ENCODE results near the gene MPHOSPH9.

GRCh38 chr12:123107926-123108681, 124.8 kb downstream of the MPHOSPH9 start:
- TF ChIP-seq, protein P1, sequence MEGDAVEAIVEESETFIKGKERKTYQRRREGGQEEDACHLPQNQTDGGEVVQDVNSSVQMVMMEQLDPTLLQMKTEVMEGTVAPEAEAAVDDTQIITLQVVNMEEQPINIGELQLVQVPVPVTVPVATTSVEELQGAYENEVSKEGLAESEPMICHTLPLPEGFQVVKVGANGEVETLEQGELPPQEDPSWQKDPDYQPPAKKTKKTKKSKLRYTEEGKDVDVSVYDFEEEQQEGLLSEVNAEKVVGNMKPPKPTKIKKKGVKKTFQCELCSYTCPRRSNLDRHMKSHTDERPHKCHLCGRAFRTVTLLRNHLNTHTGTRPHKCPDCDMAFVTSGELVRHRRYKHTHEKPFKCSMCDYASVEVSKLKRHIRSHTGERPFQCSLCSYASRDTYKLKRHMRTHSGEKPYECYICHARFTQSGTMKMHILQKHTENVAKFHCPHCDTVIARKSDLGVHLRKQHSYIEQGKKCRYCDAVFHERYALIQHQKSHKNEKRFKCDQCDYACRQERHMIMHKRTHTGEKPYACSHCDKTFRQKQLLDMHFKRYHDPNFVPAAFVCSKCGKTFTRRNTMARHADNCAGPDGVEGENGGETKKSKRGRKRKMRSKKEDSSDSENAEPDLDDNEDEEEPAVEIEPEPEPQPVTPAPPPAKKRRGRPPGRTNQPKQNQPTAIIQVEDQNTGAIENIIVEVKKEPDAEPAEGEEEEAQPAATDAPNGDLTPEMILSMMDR (IDR thresholded peaks at IDR 0.05 in 2 of 3, conservative IDR thresholded peaks at IDR 0.05 in 1 of 3; ENCODE audit: borderline replicate concordance in 1 of 3, insufficient read depth in 1 of 3, low read depth in 2 of 3, low read length in 2 of 3) = no peak
- no peak for TF ChIP-seq ATF3 (IDR thresholded peaks at IDR 0.05)
- no peak for TF ChIP-seq JUND (IDR thresholded peaks at IDR 0.05)
- TF ChIP-seq YY1 (IDR thresholded peaks at IDR 0.05; ENCODE audit: extremely low read depth, insufficient replicate concordance, low read depth, low read length) = no peak
- no peak for TF ChIP-seq RAD21 (IDR thresholded peaks at IDR 0.05; ENCODE audit: low read depth)
- TF ChIP-seq MAX (IDR thresholded peaks at IDR 0.05) = no peak
- no peak for TF ChIP-seq FOSL1 (IDR thresholded peaks at IDR 0.05; ENCODE audit: low read depth)
- no peak for TF ChIP-seq TCF7L2 (IDR thresholded peaks at IDR 0.05; ENCODE audit: borderline replicate concordance, extremely low read depth, insufficient read depth, insufficient read length)
- TF ChIP-seq EGR1 (IDR thresholded peaks at IDR 0.05; ENCODE audit: low read depth) = no peak
- TF ChIP-seq, protein P2, sequence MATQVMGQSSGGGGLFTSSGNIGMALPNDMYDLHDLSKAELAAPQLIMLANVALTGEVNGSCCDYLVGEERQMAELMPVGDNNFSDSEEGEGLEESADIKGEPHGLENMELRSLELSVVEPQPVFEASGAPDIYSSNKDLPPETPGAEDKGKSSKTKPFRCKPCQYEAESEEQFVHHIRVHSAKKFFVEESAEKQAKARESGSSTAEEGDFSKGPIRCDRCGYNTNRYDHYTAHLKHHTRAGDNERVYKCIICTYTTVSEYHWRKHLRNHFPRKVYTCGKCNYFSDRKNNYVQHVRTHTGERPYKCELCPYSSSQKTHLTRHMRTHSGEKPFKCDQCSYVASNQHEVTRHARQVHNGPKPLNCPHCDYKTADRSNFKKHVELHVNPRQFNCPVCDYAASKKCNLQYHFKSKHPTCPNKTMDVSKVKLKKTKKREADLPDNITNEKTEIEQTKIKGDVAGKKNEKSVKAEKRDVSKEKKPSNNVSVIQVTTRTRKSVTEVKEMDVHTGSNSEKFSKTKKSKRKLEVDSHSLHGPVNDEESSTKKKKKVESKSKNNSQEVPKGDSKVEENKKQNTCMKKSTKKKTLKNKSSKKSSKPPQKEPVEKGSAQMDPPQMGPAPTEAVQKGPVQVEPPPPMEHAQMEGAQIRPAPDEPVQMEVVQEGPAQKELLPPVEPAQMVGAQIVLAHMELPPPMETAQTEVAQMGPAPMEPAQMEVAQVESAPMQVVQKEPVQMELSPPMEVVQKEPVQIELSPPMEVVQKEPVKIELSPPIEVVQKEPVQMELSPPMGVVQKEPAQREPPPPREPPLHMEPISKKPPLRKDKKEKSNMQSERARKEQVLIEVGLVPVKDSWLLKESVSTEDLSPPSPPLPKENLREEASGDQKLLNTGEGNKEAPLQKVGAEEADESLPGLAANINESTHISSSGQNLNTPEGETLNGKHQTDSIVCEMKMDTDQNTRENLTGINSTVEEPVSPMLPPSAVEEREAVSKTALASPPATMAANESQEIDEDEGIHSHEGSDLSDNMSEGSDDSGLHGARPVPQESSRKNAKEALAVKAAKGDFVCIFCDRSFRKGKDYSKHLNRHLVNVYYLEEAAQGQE (IDR thresholded peaks at IDR 0.05; ENCODE audit: low read depth) = no peak
- no peak for TF ChIP-seq POLR2A (IDR thresholded peaks at IDR 0.05; ENCODE audit: borderline replicate concordance, extremely low read depth, insufficient read depth, insufficient read length)
- no peak for TF ChIP-seq EZH2phosphoT487 (IDR thresholded peaks at IDR 0.05; ENCODE audit: borderline replicate concordance)
- TF ChIP-seq SP1 (IDR thresholded peaks at IDR 0.05; ENCODE audit: low read depth) = no peak
- no peak for TF ChIP-seq EZH2 (IDR thresholded peaks at IDR 0.05)

Measured in HCT116 (cell line).